B cell (primary cell): Measurements from ENCODE around the gene NTN3. TPM values are rescaled to one million over a fixed set of nuclear protein-coding genes. Genes with fewer than 3 reads are reported as not detected.
"Not testable (repeated sequence)": the region's sequence is repeated elsewhere in the genome, so short reads cannot be mapped to it uniquely, and the experiment has no call there.

Experiments
- ATAC-seq: fragments of 200-7000 bp; cut with Tn5 transposase; one replicate; pipeline ENCODE4 v1.10.0; 2021; ENCODE audit warnings: low read depth, mild to moderate bottlenecking, moderate number of reproducible peaks, moderate library complexity
- CTCF ChIA-PET: fragments of 350-600 bp; sonication (Branson Sonifier 250); formaldehyde crosslinking; loops from one replicate; lab custom pipeline; 2021; ENCODE audit warnings: antibody characterized with exemption, inconsistent platforms; lab: Charles Lee
- POLR2A ChIA-PET: fragments of 350-600 bp; sonication (Branson Sonifier 250); formaldehyde crosslinking; loops from one replicate; lab custom pipeline; 2021; ENCODE audit warnings: antibody characterized with exemption; lab: Charles Lee
- DNase-seq: peaks from one replicate; pipeline ENCODE4 v3.0.0; 2013
- H2AFZ ChIP-seq: 2 replicates; pipeline ENCODE4 v1.6.1; 2012; ENCODE audit warnings: mild to moderate bottlenecking, low read depth, low read length; ENCODE audit not compliant: insufficient read depth, poor library complexity, severe bottlenecking
- H3K27ac ChIP-seq, 2 donors: 1 replicate in 1 of 2; 2 replicates in 1 of 2; pipeline ENCODE4 v1.5.1; 2012 to 2013; ENCODE audit warnings: low read length in 2 of 2, mild to moderate bottlenecking in 2 of 2, moderate library complexity in 1 of 2
- H3K27me3 ChIP-seq, 4 experiments: fragments of 200-600 bp in 1 of 4; sonication (generic) in 1 of 4; replicated peaks in 1 of 4; 1 replicate in 2 of 4; 2 replicates in 2 of 4; pipeline versions ENCODE4 v1.6.1 to v1.7.0; 2013 to 2016; ENCODE audit warnings: low read length in 3 of 4, mild to moderate bottlenecking in 2 of 4, mixed read lengths in 1 of 4, moderate library complexity in 1 of 4; ENCODE audit not compliant: insufficient read depth in 4 of 4, control insufficient read depth in 3 of 4; ENCODE audit errors: control extremely low read depth in 1 of 4
- H3K36me3 ChIP-seq, 2 experiments: replicated peaks in 1 of 2; 1 replicate in 1 of 2; 2 replicates in 1 of 2; pipeline versions ENCODE4 v1.6.1 to v1.7.1; 2013; ENCODE audit warnings: low read length in 1 of 2; ENCODE audit not compliant: insufficient read depth in 2 of 2, control insufficient read depth in 1 of 2; ENCODE audit errors: control extremely low read depth in 1 of 2, extremely low read depth in 1 of 2
- H3K4me1 ChIP-seq, 2 donors: fragments of 200-600 bp in 1 of 2; sonication (generic) in 1 of 2; 1 replicate in 1 of 2; 2 replicates in 1 of 2; pipeline versions ENCODE4 v1.5.1 to v1.6.1; 2013 to 2017; ENCODE audit warnings: low read length in 2 of 2; ENCODE audit not compliant: control insufficient read depth in 2 of 2, insufficient read depth in 2 of 2
- H3K4me2 ChIP-seq: replicated peaks from 2 replicates; pipeline ENCODE3; 2012; ENCODE audit warnings: mild to moderate bottlenecking, low read depth, low read length; ENCODE audit not compliant: poor library complexity, severe bottlenecking
- H3K4me3 ChIP-seq, 5 experiments: fragments of 200-600 bp in 1 of 5; sonication (generic) in 1 of 5; 1 replicate in 3 of 5; 2 replicates in 2 of 5; pipeline versions ENCODE4 v1.5.1 to v1.7.0; 2011 to 2016; ENCODE audit warnings: low read length in 4 of 5, mild to moderate bottlenecking in 4 of 5, low read depth in 2 of 5, control low read depth in 1 of 5, moderate library complexity in 1 of 5; ENCODE audit not compliant: insufficient read depth in 1 of 5; ENCODE audit errors: control extremely low read depth in 1 of 5, extremely low read depth in 1 of 5
- H3K79me2 ChIP-seq: fragments of 200-600 bp; sonication (generic); one replicate; pipeline ENCODE4 v1.6.0; 2016; ENCODE audit warnings: low read length; ENCODE audit not compliant: control insufficient read depth, insufficient read depth
- H3K9ac ChIP-seq: fragments of 200-600 bp; sonication (generic); 2 replicates; pipeline ENCODE4 v1.6.1; 2017; ENCODE audit warnings: mild to moderate bottlenecking, low read length, moderate library complexity
- H3K9me3 ChIP-seq, 3 donors: one replicate each; pipeline versions ENCODE4 v1.6.1 to v1.7.1; 2013; ENCODE audit warnings: low read length in 2 of 3; ENCODE audit not compliant: control insufficient read depth in 2 of 3, insufficient read depth in 1 of 3; ENCODE audit errors: control extremely low read depth in 1 of 3
- H4K20me1 ChIP-seq: 2 replicates; pipeline ENCODE4 v1.6.0; 2012; ENCODE audit warnings: mild to moderate bottlenecking, low read length; ENCODE audit not compliant: insufficient read depth, control insufficient read depth, poor library complexity, severe bottlenecking
- H3K27ac Mint-ChIP-seq: one replicate; pipeline ENCODE4 v1.8.0; 2021; ENCODE audit warnings: mixed read lengths
- H3K27me3 Mint-ChIP-seq: one replicate; pipeline ENCODE4 v1.8.0; 2021; ENCODE audit warnings: mixed read lengths
- H3K4me1 Mint-ChIP-seq: one replicate; pipeline ENCODE4 v1.8.0; 2021; ENCODE audit warnings: mixed read lengths
- H3K4me3 Mint-ChIP-seq: one replicate; pipeline ENCODE4 v1.8.0; 2021; ENCODE audit warnings: mixed read lengths
- H3K9me3 Mint-ChIP-seq: one replicate; pipeline ENCODE4 v1.8.0; 2022; ENCODE audit warnings: mixed read lengths; ENCODE audit not compliant: insufficient read depth
- CTCF ChIP-seq: fragments of 200-600 bp; IDR thresholded peaks from one replicate; pipeline ENCODE4 v1.8.0; 2022; ENCODE audit warnings: antibody characterized with exemption, mild to moderate bottlenecking
- EZH2 ChIP-seq: IDR thresholded peaks from 2 replicates; pipeline ENCODE4 v1.6.1; 2012; ENCODE audit warnings: borderline replicate concordance, low read depth, mild to moderate bottlenecking, moderate library complexity, low read length; ENCODE audit not compliant: insufficient read depth, poor library complexity, severe bottlenecking
- WGBS: methylation state at CpG from one replicate; pipeline ENCODE4 v1.1.5; 2013; ENCODE audit warnings: missing lambda C conversion rate; ENCODE audit not compliant: insufficient coverage; 5-methylcytosine and 5-hydroxymethylcytosine counted together
- intact Hi-C: fragments of 100-400 bp; cut with micrococcal nuclease; formaldehyde crosslinking; loops from one replicate; pipeline ENCODE4 v1.10.0; 2022
- polyA plus RNA-seq: library from polyadenylated mRNA; depleted of rRNA; stranded (reverse); fragments of >200 nt; gene quantifications from 2 replicates; pipeline ENCODE4 v1.2.3, GENCODE V29; 2012
- total RNA-seq, 2 donors: library from RNA; stranded (reverse); fragments of 120-200 nt in 1 of 2; gene quantifications; 1 replicate in 1 of 2; 2 replicates in 1 of 2; pipeline versions ENCODE4 v1.2.3 to v1.2.4, GENCODE V29; 2013 to 2022

The NTN3 gene
- total and polyA plus RNA-seq, 2 donors (not counting 1 experiment from before 2014, with no cell fraction given) = not detected

- H3K4me3 Mint-ChIP-seq = no peak overlapping the region
- H3K79me2 ChIP-seq = peaks cover 66% of the 10 kb centered on the region
- peaks cover 0 to 12% (median 9%) of the 10 kb centered on the region in 4 experiments for H3K27me3 ChIP-seq
- DNase-seq (no peak), ATAC-seq (no peak)
- no peaks in the 10 kb centered on the region for H3K36me3 ChIP-seq
- no peaks in the 10 kb centered on the region for H3K9me3 Mint-ChIP-seq
- whole genome bisulfite sequencing = 100% methylated on average over 3 of the region's 3 CpGs
- H3K4me1 Mint-ChIP-seq = peaks cover 16% of the 10 kb centered on the region
- H3K9me3 ChIP-seq = no peaks in the 10 kb centered on the region
- H3K27me3 Mint-ChIP-seq = peaks cover 7% of the 10 kb centered on the region
- ChIA-PET POLR2A (interaction anchor here (0.6 kb wide), 1 partner anchor 30 kb away, joined by 4 read pairs; no protein-coding TSS in a partner anchor), CTCF (interaction anchor here (1.2 to 3.3 kb wide), 3 partner anchors 9 to 56 kb away, joined by 3 to 13 read pairs (median 7); no protein-coding TSS in a partner anchor)
- no peak overlapping the region for H3K4me3 ChIP-seq
- intact Hi-C loops = no loop called here
- H3K4me2 ChIP-seq = no peak overlapping the region
- no peak for TF ChIP-seq CTCF
- no peak for TF ChIP-seq EZH2
- H3K4me1 ChIP-seq = peaks cover 20 to 22% of the 10 kb centered on the region in 2 donors
- H3K27ac ChIP-seq = no peak overlapping the region
- peaks cover 25% of the 10 kb centered on the region for H4K20me1 ChIP-seq
- no peak overlapping the region for H3K9ac ChIP-seq
- no peak overlapping the region for H3K27ac Mint-ChIP-seq
- H2AFZ ChIP-seq = no peak overlapping the region
Measured at GRCh38 chr16:2477327-2477726, 6.2 kb downstream of the NTN3 start.

- Histone ChIP-seq H3K27me3 (peaks cover 0 to 2% (median under 1%) of the 10 kb centered on the region in 4 experiments), H4K20me1 (peaks cover 17% of the 10 kb centered on the region), H3K27ac (no peak overlapping the region), H3K9me3 (no peaks in the 10 kb centered on the region), H3K79me2 (peaks cover 72% of the 10 kb centered on the region), H3K9ac (no peak overlapping the region), H3K4me3 (no peak overlapping the region), H2AFZ (no peak overlapping the region), H3K4me2 (no peak overlapping the region), H3K36me3 (no peaks in the 10 kb centered on the region), H3K4me1 (peaks cover 10 to 15% of the 10 kb centered on the region in 2 donors)
- Mint-ChIP-seq H3K27me3 (peaks cover 2% of the 10 kb centered on the region), H3K4me1 (peaks cover 10% of the 10 kb centered on the region), H3K9me3 (no peaks in the 10 kb centered on the region), H3K4me3 (no peak overlapping the region), H3K27ac (no peak overlapping the region)
- CTCF ChIA-PET = interaction anchor here (1.2 to 3.3 kb wide), 3 partner anchors 8 to 57 kb away, joined by 3 to 13 read pairs (median 7); no protein-coding TSS in a partner anchor
- POLR2A ChIA-PET = no interaction called here
- no peak for ATAC-seq
- intact Hi-C loops = no loop called here
- WGBS = 93% methylated on average over 6 of the region's 8 CpGs
- TF ChIP-seq CTCF = no peak
- TF ChIP-seq EZH2 = no peak
- no peak for DNase-seq
Measured at GRCh38 chr16:2478279-2478678, 7.2 kb downstream of the NTN3 start.

GRCh38 chr16:2479996-2480395 is 8.9 kb downstream of the NTN3 start:
- H3K4me3 ChIP-seq, H2AFZ ChIP-seq, H3K36me3 ChIP-seq, ATAC-seq, H3K4me1 ChIP-seq, H3K9ac ChIP-seq, H3K4me3 Mint-ChIP-seq, H3K27me3 ChIP-seq, H3K4me2 ChIP-seq, CTCF ChIA-PET, H3K4me1 Mint-ChIP-seq, POLR2A ChIA-PET, H3K27me3 Mint-ChIP-seq, H3K27ac ChIP-seq, H3K27ac Mint-ChIP-seq, H3K9me3 ChIP-seq, intact Hi-C loops, H3K9me3 Mint-ChIP-seq, DNase-seq: not testable (repeated sequence)
- H3K79me2 ChIP-seq = peaks cover 76% of the 10 kb centered on the region
- H4K20me1 ChIP-seq = peaks cover 17% of the 10 kb centered on the region
- WGBS = 94% methylated on average over 9 of the region's 10 CpGs
